Measurements from ENCODE around the gene NOL4.

NOL4 gene

DNA sequence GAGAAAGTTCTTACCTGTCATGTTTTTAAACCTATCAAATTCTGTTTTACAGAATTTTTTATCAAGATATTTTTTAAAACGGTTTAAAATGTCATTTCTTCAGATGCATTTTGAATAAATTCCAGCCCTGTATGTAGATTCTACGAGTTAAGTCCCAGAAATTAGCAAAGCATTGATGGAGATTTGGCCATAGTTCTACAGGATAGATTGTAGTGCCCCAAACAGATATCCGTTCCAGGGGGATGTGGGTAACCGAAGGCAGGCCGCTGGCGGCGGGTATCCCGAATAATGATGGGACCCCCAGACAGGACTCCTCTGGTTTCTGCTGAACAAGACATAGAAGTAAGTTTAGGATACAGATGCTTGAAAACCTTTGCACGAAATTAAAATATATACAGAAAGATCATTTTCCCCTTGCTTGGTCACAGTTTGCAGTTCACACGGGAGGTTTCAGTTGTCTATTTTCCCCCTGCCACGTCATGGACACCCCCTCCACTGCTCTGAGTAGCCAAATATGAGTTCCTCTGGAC is 755 bp downstream of the NOL4 start:
- Histone ChIP-seq H3K4me1 (ENCODE audit: control insufficient read depth in 2 of 2, insufficient read depth in 2 of 2, low read length in 2 of 2) (peaks cover 10 to 20% of the 10 kb centered on the region in 2 donors), H3K36me3 (ENCODE audit: control insufficient read depth in 2 of 2, insufficient read depth in 2 of 2, low read length in 2 of 2) (no peaks in the 10 kb centered on the region), H3K4me3 (ENCODE audit: low read length in 2 of 2) (peak overlapping the region; percentile 62 to 64), H3K27me3 (ENCODE audit: control insufficient read depth in 2 of 2, insufficient read depth in 2 of 2, low read length in 2 of 2) (peaks cover 23 to 39% of the 10 kb centered on the region in 2 donors), H3K9ac (ENCODE audit: low read depth in 1 of 2, low read length in 2 of 2) (no peak overlapping the region), H3K27ac (ENCODE audit: low read depth in 2 of 2, low read length in 2 of 2) (no peak overlapping the region), H3K9me3 (ENCODE audit: control insufficient read depth in 2 of 2, low read length in 2 of 2) (no peaks in the 10 kb centered on the region)

- Histone ChIP-seq H3K27ac (ENCODE audit: low read depth in 2 of 2, low read length in 2 of 2) (no peak overlapping the region), H3K4me3 (ENCODE audit: low read length in 2 of 2) (peak overlapping the region; percentile 62 to 63), H3K9me3 (ENCODE audit: control insufficient read depth in 2 of 2, low read length in 2 of 2) (no peaks in the 10 kb centered on the region), H3K36me3 (ENCODE audit: control insufficient read depth in 2 of 2, insufficient read depth in 2 of 2, low read length in 2 of 2) (no peaks in the 10 kb centered on the region), H3K27me3 (ENCODE audit: control insufficient read depth in 2 of 2, insufficient read depth in 2 of 2, low read length in 2 of 2) (peaks cover 23 to 39% of the 10 kb centered on the region in 2 donors), H3K4me1 (ENCODE audit: control insufficient read depth in 2 of 2, insufficient read depth in 2 of 2, low read length in 2 of 2) (peaks cover 10 to 20% of the 10 kb centered on the region in 2 donors), H3K9ac (ENCODE audit: low read depth in 1 of 2, low read length in 2 of 2) (peak overlapping the region in 1 of 2 donors; percentile 27)
Measured at GRCh38 chr18:34223164-34223892, 1.4 kb downstream of the NOL4 start.

- Histone ChIP-seq H3K4me1 (ENCODE audit: control insufficient read depth in 2 of 2, insufficient read depth in 2 of 2, low read length in 2 of 2) (peaks cover 10 to 20% of the 10 kb centered on the region in 2 donors), H3K36me3 (ENCODE audit: control insufficient read depth in 2 of 2, insufficient read depth in 2 of 2, low read length in 2 of 2) (no peaks in the 10 kb centered on the region), H3K9me3 (ENCODE audit: control insufficient read depth in 2 of 2, low read length in 2 of 2) (no peaks in the 10 kb centered on the region), H3K9ac (ENCODE audit: low read depth in 1 of 2, low read length in 2 of 2) (peak overlapping the region in 1 of 2 donors; percentile 27), H3K4me3 (ENCODE audit: low read length in 2 of 2) (peak overlapping the region; percentile 62 to 63), H3K27me3 (ENCODE audit: control insufficient read depth in 2 of 2, insufficient read depth in 2 of 2, low read length in 2 of 2) (peaks cover 23 to 39% of the 10 kb centered on the region in 2 donors), H3K27ac (ENCODE audit: low read depth in 2 of 2, low read length in 2 of 2) (no peak overlapping the region)
Measured at GRCh38 chr18:34222307-34223163, 2.2 kb downstream of the NOL4 start.

DNA sequence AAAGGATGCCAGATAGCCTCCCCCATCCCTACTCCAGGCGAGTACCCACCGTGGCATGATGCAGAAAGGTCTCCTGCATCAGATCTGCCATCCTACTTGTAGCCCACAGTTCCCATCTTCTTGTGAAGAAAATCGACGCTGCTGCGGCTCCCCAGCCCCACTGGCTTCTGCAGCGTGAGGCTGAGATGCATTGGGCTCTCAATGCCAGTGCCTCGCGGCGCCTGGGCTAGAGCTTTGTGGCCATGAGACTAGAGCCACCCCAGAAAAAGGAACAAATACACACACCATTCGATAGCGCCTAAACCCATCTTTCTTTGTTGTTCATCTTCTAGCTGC is 2.8 kb downstream of the NOL4 start:
- peak overlapping the region in 1 of 2 donors; percentile 27 for H3K9ac ChIP-seq (ENCODE audit: low read depth in 1 of 2, low read length in 2 of 2)
- H3K4me3 ChIP-seq (ENCODE audit: low read length in 2 of 2), result peak overlapping the region; percentile 62 to 63
- no peak overlapping the region for H3K27ac ChIP-seq (ENCODE audit: low read depth in 2 of 2, low read length in 2 of 2)
- H3K36me3 ChIP-seq (ENCODE audit: control insufficient read depth in 2 of 2, insufficient read depth in 2 of 2, low read length in 2 of 2), result no peaks in the 10 kb centered on the region
- peaks cover 23 to 39% of the 10 kb centered on the region in 2 donors for H3K27me3 ChIP-seq (ENCODE audit: control insufficient read depth in 2 of 2, insufficient read depth in 2 of 2, low read length in 2 of 2)
- H3K9me3 ChIP-seq (ENCODE audit: control insufficient read depth in 2 of 2, low read length in 2 of 2), result no peaks in the 10 kb centered on the region
- H3K4me1 ChIP-seq (ENCODE audit: control insufficient read depth in 2 of 2, insufficient read depth in 2 of 2, low read length in 2 of 2), result peaks cover 10 to 20% of the 10 kb centered on the region in 2 donors

DNA sequence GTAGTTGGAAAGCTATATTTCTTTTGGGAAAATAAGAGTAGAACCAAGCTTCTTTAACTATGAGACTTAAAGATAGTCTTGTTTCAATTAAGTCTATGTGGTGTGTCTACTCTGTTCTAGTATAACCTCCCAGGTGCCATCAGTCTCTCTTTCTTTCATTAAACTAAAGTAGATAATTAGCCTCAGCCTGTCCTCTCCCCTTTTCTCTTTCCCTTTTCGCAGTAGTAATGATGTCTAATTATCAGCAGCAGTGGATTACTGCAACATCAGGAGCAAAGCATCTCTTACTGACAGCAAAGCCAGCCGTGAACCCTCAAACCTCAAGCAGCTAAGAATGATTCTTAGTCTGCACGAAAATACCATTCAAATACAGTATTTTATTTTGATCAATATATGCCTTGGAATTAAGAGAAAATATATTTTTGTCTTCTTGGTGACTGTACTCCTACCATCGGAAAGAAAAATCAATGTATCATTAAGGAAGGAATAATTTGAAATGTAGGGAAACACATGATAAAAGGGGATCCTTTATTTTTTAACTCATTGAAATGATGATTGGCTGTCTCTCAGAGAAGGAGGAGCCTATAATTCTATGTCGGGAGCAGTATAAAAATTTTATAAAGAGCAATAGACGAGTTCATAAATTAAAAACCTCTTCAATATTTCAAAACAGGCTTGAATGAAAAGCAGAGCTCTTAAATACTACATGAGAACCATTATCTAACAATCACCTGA is 4.5 kb downstream of the NOL4 start:
- Histone ChIP-seq H3K4me3 (ENCODE audit: low read length in 2 of 2) (no peak overlapping the region), H3K9me3 (ENCODE audit: control insufficient read depth in 2 of 2, low read length in 2 of 2) (no peaks in the 10 kb centered on the region), H3K9ac (ENCODE audit: low read depth in 1 of 2, low read length in 2 of 2) (no peak overlapping the region), H3K36me3 (ENCODE audit: control insufficient read depth in 2 of 2, insufficient read depth in 2 of 2, low read length in 2 of 2) (no peaks in the 10 kb centered on the region), H3K27me3 (ENCODE audit: control insufficient read depth in 2 of 2, insufficient read depth in 2 of 2, low read length in 2 of 2) (peaks cover 23 to 39% of the 10 kb centered on the region in 2 donors), H3K27ac (ENCODE audit: low read depth in 2 of 2, low read length in 2 of 2) (no peak overlapping the region), H3K4me1 (ENCODE audit: control insufficient read depth in 2 of 2, insufficient read depth in 2 of 2, low read length in 2 of 2) (peaks cover 10 to 20% of the 10 kb centered on the region in 2 donors)

GRCh38 chr18:34219651-34220050 is 5.1 kb downstream of the NOL4 start:
- Histone ChIP-seq H3K9me3 (ENCODE audit: control insufficient read depth in 2 of 2, low read length in 2 of 2) (no peaks in the 10 kb centered on the region), H3K9ac (ENCODE audit: low read depth in 1 of 2, low read length in 2 of 2) (no peak overlapping the region), H3K4me3 (ENCODE audit: low read length in 2 of 2) (no peak overlapping the region), H3K36me3 (ENCODE audit: control insufficient read depth in 2 of 2, insufficient read depth in 2 of 2, low read length in 2 of 2) (no peaks in the 10 kb centered on the region), H3K4me1 (ENCODE audit: control insufficient read depth in 2 of 2, insufficient read depth in 2 of 2, low read length in 2 of 2) (peaks cover 10 to 20% of the 10 kb centered on the region in 2 donors), H3K27ac (ENCODE audit: low read depth in 2 of 2, low read length in 2 of 2) (no peak overlapping the region), H3K27me3 (ENCODE audit: control insufficient read depth in 2 of 2, insufficient read depth in 2 of 2, low read length in 2 of 2) (peaks cover 23 to 36% of the 10 kb centered on the region in 2 donors)

GRCh38 chr18:34212511-34212910 is 12.2 kb downstream of the NOL4 start:
- H3K9me3 ChIP-seq (ENCODE audit: control insufficient read depth in 2 of 2, low read length in 2 of 2), result no peaks in the 10 kb centered on the region
- no peak overlapping the region for H3K9ac ChIP-seq (ENCODE audit: low read depth in 1 of 2, low read length in 2 of 2)
- H3K4me3 ChIP-seq (ENCODE audit: low read length in 2 of 2), result no peak overlapping the region
- H3K27me3 ChIP-seq (ENCODE audit: control insufficient read depth in 2 of 2, insufficient read depth in 2 of 2, low read length in 2 of 2), result peaks cover 0 to 2% of the 10 kb centered on the region in 2 donors
- no peaks in the 10 kb centered on the region for H3K36me3 ChIP-seq (ENCODE audit: control insufficient read depth in 2 of 2, insufficient read depth in 2 of 2, low read length in 2 of 2)
- no peaks in the 10 kb centered on the region for H3K4me1 ChIP-seq (ENCODE audit: control insufficient read depth in 2 of 2, insufficient read depth in 2 of 2, low read length in 2 of 2)
- no peak overlapping the region for H3K27ac ChIP-seq (ENCODE audit: low read depth in 2 of 2, low read length in 2 of 2)

GRCh38 chr18:34207344-34207851 is 17.3 kb downstream of the NOL4 start:
- Histone ChIP-seq H3K9me3 (ENCODE audit: control insufficient read depth in 2 of 2, low read length in 2 of 2) (no peaks in the 10 kb centered on the region), H3K4me1 (ENCODE audit: control insufficient read depth in 2 of 2, insufficient read depth in 2 of 2, low read length in 2 of 2) (no peaks in the 10 kb centered on the region), H3K4me3 (ENCODE audit: low read length in 2 of 2) (no peak overlapping the region), H3K27ac (ENCODE audit: low read depth in 2 of 2, low read length in 2 of 2) (no peak overlapping the region), H3K27me3 (ENCODE audit: control insufficient read depth in 2 of 2, insufficient read depth in 2 of 2, low read length in 2 of 2) (peaks cover 0 to 2% of the 10 kb centered on the region in 2 donors), H3K36me3 (ENCODE audit: control insufficient read depth in 2 of 2, insufficient read depth in 2 of 2, low read length in 2 of 2) (no peaks in the 10 kb centered on the region), H3K9ac (ENCODE audit: low read depth in 1 of 2, low read length in 2 of 2) (no peak overlapping the region)

- H3K27ac ChIP-seq (ENCODE audit: low read depth in 2 of 2, low read length in 2 of 2), result no peak overlapping the region
- H3K9me3 ChIP-seq (ENCODE audit: control insufficient read depth in 2 of 2, low read length in 2 of 2), result no peaks in the 10 kb centered on the region
- H3K9ac ChIP-seq (ENCODE audit: low read depth in 1 of 2, low read length in 2 of 2), result no peak overlapping the region
- H3K27me3 ChIP-seq (ENCODE audit: control insufficient read depth in 2 of 2, insufficient read depth in 2 of 2, low read length in 2 of 2), result peaks cover 0 to 2% of the 10 kb centered on the region in 2 donors
- H3K4me3 ChIP-seq (ENCODE audit: low read length in 2 of 2), result no peak overlapping the region
- H3K4me1 ChIP-seq (ENCODE audit: control insufficient read depth in 2 of 2, insufficient read depth in 2 of 2, low read length in 2 of 2), result no peaks in the 10 kb centered on the region
- no peaks in the 10 kb centered on the region for H3K36me3 ChIP-seq (ENCODE audit: control insufficient read depth in 2 of 2, insufficient read depth in 2 of 2, low read length in 2 of 2)
Measured at GRCh38 chr18:34203866-34204265, 20.8 kb downstream of the NOL4 start.
